ENCODE results near the gene TSPAN18. TPM values are rescaled to one million over a fixed set of nuclear protein-coding genes. Genes with fewer than 3 reads are reported as not detected.

The TSPAN18 gene
- total RNA-seq, 1 experiment from 2014 or later = 18.3 TPM

- ChIA-PET CTCF (no interaction called here), POLR2A (no interaction called here), RAD21 (ENCODE audit: low non-redundant PET in 1 of 2, low total read pairs in 2 of 2, uncharacterized antibody in 2 of 2, unreplicated experiment in 2 of 2) (no interaction called here)
- no peak overlapping the region for H3K9ac ChIP-seq (ENCODE audit: low read length)
- no peak for TF ChIP-seq YY1 (IDR thresholded peaks at IDR 0.05; ENCODE audit: extremely low read depth, insufficient replicate concordance, low read depth, low read length)
- TF ChIP-seq MAX (IDR thresholded peaks at IDR 0.05) = no peak
- no peak for TF ChIP-seq CBX3 (IDR thresholded peaks at IDR 0.05; ENCODE audit: low read depth)
- no peak for TF ChIP-seq ATF3 (IDR thresholded peaks at IDR 0.05)
- no peak for TF ChIP-seq ZBTB33 (IDR thresholded peaks at IDR 0.05; ENCODE audit: extremely low read depth, insufficient replicate concordance, low read length)
- TF ChIP-seq CEBPB (IDR thresholded peaks at IDR 0.05; ENCODE audit: low read depth) = no peak
- no peak for TF ChIP-seq REST (IDR thresholded peaks at IDR 0.05; ENCODE audit: low read depth)
- TF ChIP-seq EZH2 (IDR thresholded peaks at IDR 0.05) = no peak
- TF ChIP-seq ZFX (IDR thresholded peaks at IDR 0.05) = no peak
- TF ChIP-seq SP1 (IDR thresholded peaks at IDR 0.05; ENCODE audit: low read depth) = no peak
- H3K9me2 ChIP-seq (ENCODE audit: insufficient read depth) = no peaks in the 10 kb centered on the region
- no peaks in the 10 kb centered on the region for H3K79me2 ChIP-seq (ENCODE audit: insufficient read depth, low read length)
- BruUV-seq (replicated peaks) = no TSS peak
- H3K27ac ChIP-seq (ENCODE audit: low read depth, low read length) = no peak overlapping the region
- DNase-seq (ENCODE audit: low read depth, low spot score) = no peak
- H3K36me3 ChIP-seq (ENCODE audit: control insufficient read depth in 1 of 2, insufficient read depth in 2 of 2, low read length in 2 of 2) = no peaks in the 10 kb centered on the region
- no peak for ATAC-seq
- intact Hi-C loops (cut with micrococcal nuclease) = no loop called here
- peaks cover 2% of the 10 kb centered on the region in 2 experiments for H3K4me1 ChIP-seq (ENCODE audit: control insufficient read depth in 1 of 2, insufficient read depth in 2 of 2, low read length in 2 of 2)
- H3K9me3 ChIP-seq (ENCODE audit: control insufficient read depth in 1 of 2, insufficient read depth in 1 of 2, low read depth in 1 of 2, low read length in 2 of 2) = no peaks in the 10 kb centered on the region
- no peaks in the 10 kb centered on the region for H3K27me3 ChIP-seq (ENCODE audit: insufficient read depth, low read length)
- no peaks in the 10 kb centered on the region for H4K20me1 ChIP-seq (ENCODE audit: insufficient read depth)
- no peak overlapping the region for H3K4me2 ChIP-seq (ENCODE audit: low read length)
- no peak overlapping the region for H3K4me3 ChIP-seq (replicated peaks in 1 of 2; ENCODE audit: low read depth in 1 of 2, low read length in 2 of 2)
- no peak overlapping the region for H2AFZ ChIP-seq (ENCODE audit: low read depth, low read length, poor library complexity, severe bottlenecking)
These were observed 101.5 kb downstream of the TSPAN18 start for GRCh38 chr11:44828296-44828695.

All from HCT116 (cell line).